GM18520 (cell line): ENCODE data around the gene RNF38.
"Not testable (repeated sequence)": the region's sequence is repeated elsewhere in the genome, so short reads cannot be mapped to it uniquely, and the experiment has no call there.

Experiments used
- ATAC-seq: cut with Tn5 transposase; IDR thresholded peaks from one replicate; pipeline ENCODE4 v1.9.1; 2021; ENCODE audit not compliant: unreplicated experiment

The RNF38 gene

DNA sequence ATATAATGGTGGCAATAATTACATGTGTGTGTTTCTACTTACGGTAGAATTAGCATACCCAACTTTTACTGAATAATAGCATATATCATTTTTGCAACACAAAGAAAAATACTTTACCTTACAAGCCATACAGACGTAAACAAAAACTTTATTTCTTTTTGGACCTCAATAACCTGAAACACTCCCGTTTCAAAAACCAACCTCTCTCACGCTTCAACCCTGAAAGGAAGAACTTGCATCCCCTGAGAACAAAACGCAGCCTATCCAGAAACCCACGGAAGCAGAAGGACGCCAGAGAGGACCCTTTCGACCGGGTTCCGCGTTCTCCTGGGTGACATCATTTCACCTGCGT is at the start of gene RNF38:
Gene RNF38, minus strand, starts transcription at position 290 of the 352 bp plus-strand sequence. Its CDS starts 161 bp downstream, at position 129.
- no peak for ATAC-seq

GRCh38 chr9:36448555-36448954 is 48.5 kb upstream of the RNF38 start:
- not testable (repeated sequence) for ATAC-seq

DNA sequence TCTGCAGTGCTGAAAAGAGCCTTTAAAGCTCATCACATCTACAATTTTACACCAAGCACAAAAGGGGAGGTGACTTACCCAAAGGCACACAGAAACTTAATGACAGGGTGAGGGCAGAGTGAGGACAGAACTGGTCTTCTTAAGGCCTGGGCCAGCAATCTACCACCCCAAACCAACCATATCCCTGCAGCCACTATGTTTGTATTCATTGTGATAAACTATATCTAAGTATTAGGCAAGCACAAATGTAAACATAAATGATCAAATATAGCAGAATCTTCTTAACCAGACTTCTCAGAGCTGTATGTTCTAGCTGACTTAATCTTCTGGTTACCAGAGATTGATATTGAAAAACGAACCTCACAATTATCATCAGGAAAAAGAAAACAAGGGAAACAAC is 47.9 kb upstream of the RNF38 start:
- no peak for ATAC-seq

- ATAC-seq = not testable (repeated sequence)
Measured at GRCh38 chr9:36446678-36447077, 46.6 kb upstream of the RNF38 start.

GRCh38 chr9:36445800-36446361 is 45.8 kb upstream of the RNF38 start:
- no peak for ATAC-seq

GRCh38 chr9:36444203-36444602 is 44.1 kb upstream of the RNF38 start:
- no peak for ATAC-seq

- no peak for ATAC-seq
Measured at GRCh38 chr9:36443581-36443980, 43.5 kb upstream of the RNF38 start.

DNA sequence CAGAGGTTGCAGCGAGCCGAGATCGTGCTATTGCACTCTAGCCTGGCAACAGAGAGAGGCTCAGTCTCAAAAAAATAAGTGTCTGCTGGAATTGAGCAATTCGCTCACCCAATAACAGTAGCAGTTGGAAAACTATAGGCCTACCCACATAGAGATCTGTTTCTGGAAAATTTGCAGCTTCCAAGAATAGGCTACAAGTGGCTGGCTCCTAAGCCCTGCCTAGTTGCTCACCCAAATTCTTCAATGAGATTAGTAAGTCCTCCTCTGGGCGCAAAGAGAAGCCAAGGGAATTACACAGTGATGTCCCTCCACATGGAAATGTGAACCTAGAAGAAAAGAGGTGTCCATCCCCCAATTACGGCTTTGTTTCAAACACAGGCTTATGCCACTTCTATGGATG is 42.6 kb upstream of the RNF38 start:
- ATAC-seq = no peak

GRCh38 chr9:36441966-36442365 is 41.9 kb upstream of the RNF38 start:
- no peak for ATAC-seq

DNA sequence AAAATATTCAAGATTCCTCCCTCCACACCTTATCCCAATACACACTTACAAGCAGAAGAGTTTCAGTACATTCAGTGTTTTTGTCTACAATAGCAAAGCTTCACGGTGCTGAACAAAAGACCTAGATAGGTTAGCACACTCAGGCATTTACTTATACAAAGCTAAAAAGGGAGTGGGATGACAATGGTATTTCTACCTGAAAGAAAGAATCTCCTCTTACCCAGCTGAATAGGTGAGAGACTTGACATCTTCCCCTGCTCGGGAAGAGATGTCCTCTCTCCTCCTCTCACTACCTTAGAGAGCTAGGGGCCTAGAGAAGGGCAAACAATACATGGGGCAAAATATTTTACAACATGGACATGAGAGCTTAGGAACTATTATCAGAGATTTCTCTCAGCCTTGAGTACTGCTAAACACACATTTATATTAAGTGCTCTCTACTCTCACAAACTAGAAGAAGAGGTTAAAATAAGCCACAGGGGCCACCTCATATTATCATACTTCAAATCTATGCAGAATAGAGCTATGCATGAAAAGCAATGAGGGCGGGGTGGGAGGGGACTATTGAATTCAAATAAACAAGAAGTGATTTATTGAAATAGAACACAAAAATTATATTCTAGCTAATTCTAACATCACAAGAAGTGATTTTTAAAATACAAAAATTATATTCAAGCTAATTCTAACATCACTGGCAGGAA is 38.6 kb upstream of the RNF38 start:
- no peak for ATAC-seq

GRCh38 chr9:36437790-36438189 is 37.7 kb upstream of the RNF38 start:
- no peak for ATAC-seq

DNA sequence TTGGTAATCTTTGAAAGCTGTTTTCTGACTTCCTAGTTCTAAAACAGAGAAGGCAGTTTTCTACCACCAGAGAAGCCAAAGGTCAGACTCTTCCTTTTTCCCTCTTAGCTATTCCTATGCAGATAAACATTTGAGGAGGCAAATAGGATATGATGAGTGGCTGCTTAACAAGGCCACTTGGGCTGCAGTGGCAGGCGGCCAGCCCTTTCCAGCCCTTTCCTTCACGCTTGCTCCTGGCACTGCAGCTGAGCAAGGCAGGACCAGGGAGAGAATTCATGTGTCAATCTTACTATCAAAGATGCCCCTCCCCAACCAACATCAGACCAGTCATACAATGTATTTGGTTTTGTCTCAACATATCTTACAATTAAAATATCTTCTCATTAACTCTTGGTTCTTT is 36.8 kb upstream of the RNF38 start:
- no peak for ATAC-seq

DNA sequence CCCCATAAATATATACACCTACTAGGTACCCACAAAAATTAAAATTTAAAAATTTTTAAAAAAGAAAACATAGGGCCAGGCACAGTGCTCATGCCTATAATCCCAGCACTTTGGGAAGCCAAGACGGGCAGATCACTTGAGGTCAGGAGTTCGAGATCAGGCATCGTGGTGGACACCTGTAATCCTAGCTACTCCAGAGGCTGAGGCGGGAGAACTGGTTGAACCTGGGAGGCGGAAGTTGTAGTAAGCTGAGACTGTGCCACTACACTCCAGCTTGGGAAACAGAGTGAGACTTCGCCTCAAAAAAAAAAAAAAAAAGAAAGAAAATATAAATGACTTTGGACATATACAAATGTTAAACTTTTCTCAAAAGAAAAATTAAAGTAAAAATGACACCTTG is 33.3 kb upstream of the RNF38 start:
- no peak for ATAC-seq

GRCh38 chr9:36431078-36431477 is 31.0 kb upstream of the RNF38 start:
- ATAC-seq = no peak

GRCh38 chr9:36426945-36427344 is 26.9 kb upstream of the RNF38 start:
- ATAC-seq = no peak

DNA sequence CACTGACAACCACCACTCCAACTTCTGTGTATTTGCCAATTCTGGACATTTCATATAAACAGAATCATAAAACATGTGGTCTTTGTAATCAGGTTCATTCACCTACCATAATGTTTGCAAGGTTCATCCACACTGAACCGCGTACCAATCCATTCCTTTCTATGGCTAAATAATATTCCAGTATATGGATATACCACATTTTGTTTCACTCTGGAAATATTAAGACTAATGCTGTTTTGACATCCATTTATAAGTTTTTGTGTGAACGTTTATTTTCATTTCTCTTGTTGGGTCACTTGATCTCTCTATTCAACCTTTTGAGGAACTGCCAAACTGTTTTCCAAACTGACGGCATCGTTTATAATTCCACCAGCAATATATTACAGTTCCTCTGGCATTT is 26.3 kb upstream of the RNF38 start:
- ATAC-seq = no peak

DNA sequence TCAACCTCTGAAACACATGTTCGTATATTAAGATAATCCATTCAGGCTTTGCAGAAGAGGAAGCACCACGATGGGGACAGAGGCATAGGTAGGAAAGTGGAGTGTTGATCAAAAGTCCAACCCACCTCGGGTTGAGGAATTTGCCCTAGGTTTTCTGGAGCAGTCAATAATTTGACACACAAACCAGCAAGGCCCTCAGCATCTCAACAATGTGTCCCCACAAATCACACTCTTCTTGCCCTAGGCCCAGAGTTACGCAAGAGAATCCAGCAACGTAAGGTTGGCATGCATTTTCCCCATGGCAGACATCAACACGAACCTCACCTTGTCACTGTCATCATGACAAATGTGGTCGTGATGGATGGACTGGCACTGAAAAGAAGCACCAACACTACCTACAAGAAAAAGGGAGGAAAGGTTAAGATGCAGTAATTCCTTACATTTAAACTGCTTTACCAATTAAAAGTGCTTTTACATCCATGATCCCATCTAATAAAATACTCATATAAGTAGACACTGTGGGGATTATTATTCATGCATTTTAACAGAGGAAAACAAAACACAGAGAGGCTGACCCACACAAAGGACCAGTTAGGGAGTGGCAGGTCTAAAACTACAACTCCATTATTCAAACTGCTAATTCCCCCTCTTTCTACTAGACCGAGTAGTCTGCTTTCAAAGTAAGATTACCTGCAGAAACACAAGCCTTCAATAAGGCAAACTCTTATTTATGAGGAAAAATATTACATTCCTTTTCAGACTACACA is 24.4 kb upstream of the RNF38 start:
- ATAC-seq = no peak

GRCh38 chr9:36423206-36423605 is 23.1 kb upstream of the RNF38 start:
- no peak for ATAC-seq

DNA sequence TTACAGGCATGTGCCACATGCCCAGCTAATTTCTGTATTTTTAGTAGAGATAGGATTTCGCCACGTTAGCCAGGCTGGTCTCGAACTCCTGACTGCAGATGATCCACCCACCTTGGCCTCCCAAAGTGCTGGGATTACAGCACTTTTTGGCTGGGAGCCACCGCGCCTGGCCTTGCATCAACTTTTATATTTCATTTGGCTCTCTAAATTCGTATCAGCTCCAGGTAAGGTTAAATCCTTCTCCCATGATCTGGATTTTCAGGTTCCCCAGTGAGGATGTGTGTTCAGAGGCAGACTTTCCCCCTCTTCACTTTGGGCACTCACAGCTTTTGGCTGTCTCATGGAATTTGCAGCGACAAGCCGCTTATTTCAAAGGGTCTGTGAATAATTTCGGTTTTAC is 16.8 kb upstream of the RNF38 start:
- no peak for ATAC-seq

GRCh38 chr9:36415822-36416525 is 15.9 kb upstream of the RNF38 start:
- ATAC-seq = no peak

DNA sequence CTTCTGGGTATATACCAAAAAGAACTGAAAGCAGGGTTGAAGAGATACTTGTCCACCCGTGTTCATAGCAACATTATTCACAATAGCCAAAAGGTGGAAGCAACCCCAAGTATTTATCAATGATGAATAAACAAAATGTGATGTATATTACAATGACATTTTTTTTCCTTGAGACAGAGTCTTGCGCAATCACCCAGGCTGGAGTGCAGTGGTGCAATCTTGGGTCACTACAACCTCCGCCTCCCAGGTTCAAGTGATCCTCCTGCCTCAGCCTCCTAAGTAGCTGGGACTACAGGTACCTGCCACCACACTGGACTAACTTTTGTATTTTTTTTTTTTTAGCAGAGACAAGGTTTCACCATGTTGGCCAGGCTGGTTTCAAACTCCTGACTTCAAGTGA is 11.3 kb upstream of the RNF38 start:
- ATAC-seq = not testable (repeated sequence)

- not testable (repeated sequence) for ATAC-seq
Measured at GRCh38 chr9:36409076-36409475, 9.0 kb upstream of the RNF38 start.
